Measurements from ENCODE around the gene ALX4.

DNA sequence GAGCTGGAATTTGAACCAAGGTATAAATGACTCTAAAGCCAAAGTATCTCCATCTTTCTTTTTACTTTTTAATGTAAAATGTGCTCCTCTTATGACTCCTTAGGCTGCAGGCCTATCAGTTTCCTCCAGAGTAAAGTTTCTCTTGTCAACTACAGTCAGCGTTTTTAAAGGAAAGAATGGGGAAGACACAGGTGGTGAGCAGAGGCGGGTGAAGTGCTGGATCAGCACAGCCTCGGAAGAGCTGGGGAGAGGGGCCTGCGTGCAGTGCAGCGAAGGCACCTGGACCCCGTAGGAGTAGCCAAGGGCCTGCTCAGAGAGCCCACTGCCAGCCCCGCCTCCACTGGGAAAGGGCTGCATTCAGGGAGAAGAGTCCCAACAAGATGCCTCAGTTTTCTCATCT is 48.8 kb upstream of the ALX4 start:
- TF ChIP-seq POLR2A (IDR thresholded peaks at IDR 0.05) (no peak), EP300 (IDR thresholded peaks at IDR 0.05) (no peak), POLR2AphosphoS5 (IDR thresholded peaks at IDR 0.05) (no peak)
- TF ChIP-seq, protein P1, sequence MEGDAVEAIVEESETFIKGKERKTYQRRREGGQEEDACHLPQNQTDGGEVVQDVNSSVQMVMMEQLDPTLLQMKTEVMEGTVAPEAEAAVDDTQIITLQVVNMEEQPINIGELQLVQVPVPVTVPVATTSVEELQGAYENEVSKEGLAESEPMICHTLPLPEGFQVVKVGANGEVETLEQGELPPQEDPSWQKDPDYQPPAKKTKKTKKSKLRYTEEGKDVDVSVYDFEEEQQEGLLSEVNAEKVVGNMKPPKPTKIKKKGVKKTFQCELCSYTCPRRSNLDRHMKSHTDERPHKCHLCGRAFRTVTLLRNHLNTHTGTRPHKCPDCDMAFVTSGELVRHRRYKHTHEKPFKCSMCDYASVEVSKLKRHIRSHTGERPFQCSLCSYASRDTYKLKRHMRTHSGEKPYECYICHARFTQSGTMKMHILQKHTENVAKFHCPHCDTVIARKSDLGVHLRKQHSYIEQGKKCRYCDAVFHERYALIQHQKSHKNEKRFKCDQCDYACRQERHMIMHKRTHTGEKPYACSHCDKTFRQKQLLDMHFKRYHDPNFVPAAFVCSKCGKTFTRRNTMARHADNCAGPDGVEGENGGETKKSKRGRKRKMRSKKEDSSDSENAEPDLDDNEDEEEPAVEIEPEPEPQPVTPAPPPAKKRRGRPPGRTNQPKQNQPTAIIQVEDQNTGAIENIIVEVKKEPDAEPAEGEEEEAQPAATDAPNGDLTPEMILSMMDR (IDR thresholded peaks at IDR 0.05) = no peak

Data from suprapubic skin (tissue), 4 donors.